Hepatocyte (in vitro differentiated cells): ENCODE data around the gene TMEM131L.

ENCODE experiments used
- EZH2 ChIP-seq: fragments of 200-600 bp; sonication (generic); IDR thresholded peaks from 2 replicates; pipeline ENCODE4 v1.6.1; 2016; ENCODE audit warnings: antibody characterized with exemption, mild to moderate bottlenecking, borderline replicate concordance
- EZH2phosphoT487 ChIP-seq: fragments of 200-600 bp; sonication (generic); IDR thresholded peaks from one replicate; pipeline ENCODE4 v1.6.1; 2018; ENCODE audit warnings: antibody characterized with exemption, mild to moderate bottlenecking, low read depth, moderate library complexity; ENCODE audit not compliant: unreplicated experiment, severe bottlenecking
- TF ChIP-seq, protein P1 (sequence below): fragments of 200-600 bp; sonication (generic); IDR thresholded peaks from 2 replicates; pipeline ENCODE4 v1.5.1; 2016; ENCODE audit warnings: antibody characterized with exemption, mild to moderate bottlenecking; ENCODE audit not compliant: poor library complexity

DNA sequence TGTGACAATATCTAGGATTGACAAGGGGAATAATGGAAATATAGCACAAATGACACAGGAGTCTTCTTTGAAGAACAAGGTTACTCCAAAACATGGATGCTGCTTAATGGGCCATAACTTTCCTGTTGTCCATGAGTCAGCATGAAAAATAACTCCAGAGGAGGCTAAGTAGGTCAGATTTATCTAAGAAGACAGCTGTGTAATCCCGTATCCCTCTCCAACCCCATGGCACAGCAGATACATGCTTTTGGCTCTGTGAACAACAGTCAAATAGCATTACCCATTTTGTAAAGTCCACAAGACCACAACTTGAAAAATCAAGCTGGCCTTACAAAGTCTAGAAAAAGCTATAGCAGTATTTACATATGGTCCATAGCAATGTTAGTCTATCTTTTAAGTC is 2.1 kb upstream of the TMEM131L start:
- TF ChIP-seq, protein P1, sequence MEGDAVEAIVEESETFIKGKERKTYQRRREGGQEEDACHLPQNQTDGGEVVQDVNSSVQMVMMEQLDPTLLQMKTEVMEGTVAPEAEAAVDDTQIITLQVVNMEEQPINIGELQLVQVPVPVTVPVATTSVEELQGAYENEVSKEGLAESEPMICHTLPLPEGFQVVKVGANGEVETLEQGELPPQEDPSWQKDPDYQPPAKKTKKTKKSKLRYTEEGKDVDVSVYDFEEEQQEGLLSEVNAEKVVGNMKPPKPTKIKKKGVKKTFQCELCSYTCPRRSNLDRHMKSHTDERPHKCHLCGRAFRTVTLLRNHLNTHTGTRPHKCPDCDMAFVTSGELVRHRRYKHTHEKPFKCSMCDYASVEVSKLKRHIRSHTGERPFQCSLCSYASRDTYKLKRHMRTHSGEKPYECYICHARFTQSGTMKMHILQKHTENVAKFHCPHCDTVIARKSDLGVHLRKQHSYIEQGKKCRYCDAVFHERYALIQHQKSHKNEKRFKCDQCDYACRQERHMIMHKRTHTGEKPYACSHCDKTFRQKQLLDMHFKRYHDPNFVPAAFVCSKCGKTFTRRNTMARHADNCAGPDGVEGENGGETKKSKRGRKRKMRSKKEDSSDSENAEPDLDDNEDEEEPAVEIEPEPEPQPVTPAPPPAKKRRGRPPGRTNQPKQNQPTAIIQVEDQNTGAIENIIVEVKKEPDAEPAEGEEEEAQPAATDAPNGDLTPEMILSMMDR: no peak
- no peak for TF ChIP-seq EZH2
- TF ChIP-seq EZH2phosphoT487: no peak
